Gastroesophageal sphincter (tissue), 3 donors: ENCODE measurements around the gene HOPX.

Experiments
- CTCF ChIP-seq, 4 experiments: fragments of 200-600 bp in 2 of 4; fragments of 450-650 bp in 2 of 4; sonication (generic) in 1 of 4; IDR thresholded peaks; one replicate each; pipeline ENCODE4 v1.5.1; 2017 to 2019; ENCODE audit warnings: antibody characterized with exemption in 4 of 4, mild to moderate bottlenecking in 2 of 4, moderate library complexity in 2 of 4
- POLR2A ChIP-seq, 2 donors: fragments of 450-650 bp; IDR thresholded peaks; one replicate each; pipeline ENCODE4 v1.6.1; 2017; ENCODE audit warnings: antibody characterized with exemption in 2 of 2, mild to moderate bottlenecking in 2 of 2, moderate library complexity in 1 of 2

- TF ChIP-seq POLR2A (IDR thresholded peaks at IDR 0.05), result no peak
- no peak for TF ChIP-seq CTCF (IDR thresholded peaks at IDR 0.05)
Measured at GRCh38 chr4:56691425-56691824, 10.3 kb upstream of the HOPX start.
